SKM-1 treated with dmso at 0.1 percent for 144 hours (cell line): ENCODE data around the gene FMO2.

Source experiments
- DNase-seq: peaks from one replicate; lab custom pipeline; 2025; ENCODE audit not compliant: unreplicated experiment; lab: John Stamatoyannopoulos, UW

FMO2 gene

GRCh38 chr1:171185091-171185490, at the start of gene FMO2:
FMO2 (plus strand) TSS chr1:171185300; CDS start chr1:171185714, 414 bp downstream.
- DNase-seq = no peak

DNA sequence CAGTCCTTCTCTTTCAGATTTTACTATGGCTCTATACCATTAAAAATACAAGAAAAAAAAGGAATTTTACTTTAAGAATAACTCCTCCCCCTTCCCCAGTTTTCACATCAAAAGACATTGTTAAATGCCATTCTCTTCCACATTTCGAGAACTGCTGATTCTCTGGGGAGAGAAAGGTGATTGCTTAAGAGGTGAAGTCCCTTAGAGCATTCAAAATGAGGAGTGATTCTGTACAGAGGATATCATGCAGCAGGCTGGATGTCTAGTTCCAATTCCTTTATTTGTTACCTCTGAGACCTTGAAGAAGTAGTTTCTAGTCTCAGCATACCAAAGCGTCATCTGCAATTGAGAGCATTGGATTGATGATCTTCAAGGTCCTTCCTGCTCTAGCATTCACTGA, 47.5 kb upstream of the FMO2 start:
- DNase-seq = no peak

GRCh38 chr1:171138980-171139379, 46.1 kb upstream of the FMO2 start:
- DNase-seq = no peak

- DNase-seq = no peak
Measured at GRCh38 chr1:171139890-171140289, 45.2 kb upstream of the FMO2 start.

DNA sequence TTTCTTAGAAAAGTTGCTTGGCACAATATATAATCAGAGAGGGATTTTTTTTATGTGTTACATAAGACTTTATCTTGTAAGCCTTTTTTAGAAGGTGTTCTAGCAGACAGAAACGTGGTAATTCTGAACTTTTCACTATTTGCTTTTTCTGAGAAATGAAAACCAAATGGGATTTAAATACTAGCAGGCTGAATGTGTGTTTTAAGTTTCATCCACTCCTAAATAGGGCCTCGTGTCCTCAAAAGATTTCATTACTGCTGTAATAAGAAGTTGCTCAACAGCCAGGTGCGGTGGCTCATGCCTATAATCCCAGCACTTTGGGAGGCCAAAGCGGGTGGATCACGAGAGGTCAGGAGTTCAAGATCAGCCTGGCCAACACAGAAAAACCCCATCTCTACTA, 44.7 kb upstream of the FMO2 start:
- no peak for DNase-seq

DNA sequence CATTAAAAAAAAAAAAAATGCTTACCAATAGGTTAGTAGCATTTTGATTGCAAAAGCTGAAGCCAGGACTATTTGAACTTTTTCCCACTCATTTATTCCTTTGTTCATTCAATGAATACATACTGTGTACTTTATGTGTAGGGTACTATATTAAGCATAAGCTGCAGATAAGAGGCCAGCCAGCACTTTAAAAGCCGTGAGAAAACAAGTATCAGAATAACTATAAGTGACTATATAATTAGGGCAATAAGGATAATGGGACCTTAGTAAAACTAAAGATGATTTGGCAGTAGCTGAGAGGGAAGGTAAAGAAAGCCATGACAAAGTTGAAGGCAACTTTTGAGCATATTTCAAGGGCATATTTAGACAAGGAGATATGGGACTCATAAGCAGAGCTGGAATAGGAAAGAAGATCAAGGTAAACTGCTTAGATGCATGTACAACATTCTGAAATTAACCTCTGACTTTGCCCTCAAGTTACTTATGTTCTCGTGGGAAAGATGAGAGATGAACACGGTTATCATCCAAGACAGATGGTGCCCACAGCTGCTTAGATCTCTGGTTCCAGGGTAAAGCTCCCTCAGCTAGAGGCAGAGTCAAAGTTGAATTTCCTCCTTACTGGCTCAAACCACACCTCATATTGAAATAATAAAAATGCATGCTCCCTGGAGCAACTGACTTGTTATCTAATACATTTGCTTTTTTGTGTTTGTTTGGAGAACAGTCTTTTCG, 44.0 kb upstream of the FMO2 start:
- DNase-seq = no peak

- DNase-seq = no peak
Measured at GRCh38 chr1:171141688-171142415, 43.2 kb upstream of the FMO2 start.

DNA sequence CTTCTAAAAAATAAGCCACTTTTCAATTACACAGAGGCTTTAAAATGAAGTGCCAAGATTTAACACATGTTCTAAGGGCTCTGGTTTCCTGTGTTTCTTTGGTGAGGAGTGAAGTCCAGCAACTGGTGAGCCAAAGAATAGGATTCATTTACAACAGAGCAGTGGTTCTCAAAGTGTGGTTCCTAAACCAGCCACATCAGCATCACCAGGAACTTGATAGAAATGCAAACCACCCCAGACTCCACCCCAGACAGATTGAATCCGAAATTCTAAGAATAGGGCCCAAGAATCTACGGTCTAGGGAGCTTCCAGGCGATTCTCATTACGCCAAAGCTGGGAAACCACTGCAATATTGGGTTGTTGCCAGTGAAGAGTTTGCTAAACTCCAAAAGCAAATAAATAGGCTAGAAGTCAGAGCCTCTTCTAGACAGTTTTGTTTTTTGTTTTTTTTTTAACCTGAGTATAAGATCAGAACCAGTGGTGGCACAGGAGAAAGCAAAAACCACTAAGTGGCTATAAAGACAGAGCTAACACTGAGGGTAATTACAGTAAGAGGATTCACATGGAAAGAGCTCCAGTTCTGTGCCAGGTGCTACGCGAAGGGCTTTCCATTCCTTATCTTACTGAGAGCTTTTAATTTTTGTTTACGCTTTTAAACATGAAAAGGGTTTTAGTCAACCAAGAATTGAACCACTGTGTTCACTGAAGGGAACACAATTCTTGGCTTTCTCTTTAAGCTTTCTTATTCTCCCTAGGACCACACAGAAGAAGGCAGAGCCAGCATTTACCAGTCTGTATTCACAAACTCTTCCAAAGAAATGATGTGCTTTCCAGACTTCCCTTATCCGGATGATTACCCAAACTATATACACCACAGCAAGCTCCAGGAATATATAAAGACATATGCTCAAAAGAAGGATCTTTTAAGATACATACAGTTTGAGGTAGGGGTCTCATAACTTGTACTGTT, 42.4 kb upstream of the FMO2 start:
- DNase-seq = no peak

DNA sequence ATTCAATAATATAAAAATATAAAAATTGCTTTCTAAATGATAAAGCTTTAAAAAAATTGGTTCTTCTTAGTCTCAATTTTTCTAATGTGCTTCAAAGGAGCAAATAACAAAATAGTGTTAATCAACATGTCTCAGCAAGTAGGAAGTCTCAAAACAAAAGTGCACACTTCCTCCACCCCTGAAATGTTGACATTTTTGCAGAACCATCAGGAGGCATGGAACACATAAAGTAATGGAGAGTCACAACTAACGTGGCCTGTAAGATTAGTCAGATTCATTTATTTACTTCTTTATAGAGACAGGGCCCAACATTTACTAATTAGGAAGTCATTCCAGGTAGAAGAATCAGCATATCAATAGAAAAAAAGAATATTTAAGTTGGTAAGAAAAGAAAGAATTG, 34.9 kb upstream of the FMO2 start:
- DNase-seq = no peak

- no peak for DNase-seq
Measured at GRCh38 chr1:171152549-171152948, 32.6 kb upstream of the FMO2 start.

GRCh38 chr1:171155484-171155883, 29.6 kb upstream of the FMO2 start:
- DNase-seq = no peak

DNA sequence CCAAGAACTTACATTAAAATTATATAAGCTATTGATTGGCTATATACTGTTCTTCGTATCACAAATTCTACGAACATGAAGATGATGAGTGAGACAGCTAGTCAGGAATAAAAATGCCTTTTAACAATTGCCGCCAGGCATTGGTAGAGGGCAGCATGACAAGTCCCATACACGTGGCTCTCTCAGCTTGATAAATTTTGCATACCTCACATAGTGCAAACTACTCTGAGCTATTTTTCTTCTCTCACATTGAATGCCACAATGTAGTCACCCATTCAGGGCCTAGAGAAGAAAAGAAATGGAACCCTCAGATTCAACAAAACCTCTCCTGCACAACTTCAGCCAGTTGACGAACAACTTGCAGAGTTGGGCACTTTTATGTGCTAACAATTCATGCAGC, 27.0 kb upstream of the FMO2 start:
- DNase-seq = no peak

GRCh38 chr1:171158551-171158950, 26.5 kb upstream of the FMO2 start:
- DNase-seq = no peak

- DNase-seq = no peak
Measured at GRCh38 chr1:171159148-171159547, 26.0 kb upstream of the FMO2 start.

- DNase-seq = no peak
Measured at GRCh38 chr1:171160211-171160610, 24.9 kb upstream of the FMO2 start.

GRCh38 chr1:171160639-171161354, 24.3 kb upstream of the FMO2 start:
- no peak for DNase-seq

- no peak for DNase-seq
Measured at GRCh38 chr1:171161431-171161830, 23.7 kb upstream of the FMO2 start.

GRCh38 chr1:171166361-171166760, 18.7 kb upstream of the FMO2 start:
- DNase-seq = no peak

DNA sequence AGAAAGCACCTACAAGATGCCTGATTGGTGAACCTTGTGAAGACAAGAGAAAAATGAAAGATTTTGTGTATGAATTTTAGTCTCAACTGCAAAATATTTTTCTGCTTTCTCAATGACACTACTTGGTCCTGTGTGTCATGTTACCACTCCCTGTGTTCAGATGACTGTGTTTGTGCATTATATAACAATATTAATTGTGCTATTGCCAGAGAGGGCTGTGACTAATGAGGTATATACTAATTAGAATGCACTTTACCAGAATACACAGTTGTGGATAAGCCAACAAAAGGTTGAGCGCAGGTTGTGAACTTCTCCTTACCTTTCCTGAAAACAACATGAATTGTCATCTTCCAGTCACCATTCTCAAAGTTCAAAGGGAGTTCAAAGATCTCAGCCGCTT, 17.3 kb upstream of the FMO2 start:
- DNase-seq = no peak

DNA sequence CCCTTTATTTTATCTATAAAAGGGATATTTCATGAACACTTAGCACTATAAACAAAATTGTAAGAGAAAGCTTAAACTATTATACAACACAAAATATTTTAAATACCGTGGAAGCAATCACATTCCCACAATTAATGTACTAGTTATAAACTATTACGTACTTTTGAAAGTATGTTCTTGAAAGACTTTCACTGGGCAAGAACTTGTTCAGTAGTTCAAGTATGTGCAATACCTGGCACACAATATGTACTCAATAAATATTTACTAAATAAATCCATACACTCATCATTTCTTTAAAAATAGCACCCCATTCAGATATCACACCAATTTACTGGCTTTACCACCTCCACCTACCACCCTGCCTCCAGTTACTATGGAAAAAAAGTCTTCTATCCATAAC, 12.6 kb upstream of the FMO2 start:
- DNase-seq = no peak

- DNase-seq = no peak
Measured at GRCh38 chr1:171173069-171173468, 12.0 kb upstream of the FMO2 start.
